Activated CD4-positive, alpha-beta T cell treated with anti-CD3 and anti-CD28 coated beads for 24 hours (primary cell): Measurements from ENCODE around the gene LMAN2L.
"Not testable (repeated sequence)": the region's sequence is repeated elsewhere in the genome, so short reads cannot be mapped to it uniquely, and the experiment has no call there.

ENCODE experiments used
- DNase-seq, 2 donors: peaks; one replicate each; pipeline ENCODE4 v3.0.0-alpha.2; 2020; ENCODE audit warnings: low read depth in 2 of 2

The LMAN2L gene

GRCh38 chr2:96687711-96688640 is 51.9 kb downstream of the LMAN2L start:
- DNase-seq: no peak

DNA sequence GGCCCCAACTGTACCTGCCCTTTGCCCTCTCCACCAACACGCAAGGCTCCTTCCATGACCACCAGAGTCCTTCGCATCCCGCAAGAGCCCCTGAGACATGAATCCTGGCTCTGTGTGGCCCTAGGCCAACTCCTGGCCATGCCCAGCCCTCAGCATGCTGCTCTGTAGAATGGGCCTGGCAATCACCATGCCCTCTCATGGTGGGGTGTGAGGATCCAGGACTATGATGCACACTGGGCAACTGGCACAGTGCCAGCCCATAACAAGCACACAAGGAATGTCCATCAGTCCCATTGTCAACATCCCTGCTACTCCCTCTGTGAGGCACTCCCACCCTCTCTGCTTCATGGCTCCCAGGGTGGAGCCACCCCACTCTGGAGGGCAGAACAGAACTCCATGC is 52.6 kb downstream of the LMAN2L start:
- DNase-seq: no peak

DNA sequence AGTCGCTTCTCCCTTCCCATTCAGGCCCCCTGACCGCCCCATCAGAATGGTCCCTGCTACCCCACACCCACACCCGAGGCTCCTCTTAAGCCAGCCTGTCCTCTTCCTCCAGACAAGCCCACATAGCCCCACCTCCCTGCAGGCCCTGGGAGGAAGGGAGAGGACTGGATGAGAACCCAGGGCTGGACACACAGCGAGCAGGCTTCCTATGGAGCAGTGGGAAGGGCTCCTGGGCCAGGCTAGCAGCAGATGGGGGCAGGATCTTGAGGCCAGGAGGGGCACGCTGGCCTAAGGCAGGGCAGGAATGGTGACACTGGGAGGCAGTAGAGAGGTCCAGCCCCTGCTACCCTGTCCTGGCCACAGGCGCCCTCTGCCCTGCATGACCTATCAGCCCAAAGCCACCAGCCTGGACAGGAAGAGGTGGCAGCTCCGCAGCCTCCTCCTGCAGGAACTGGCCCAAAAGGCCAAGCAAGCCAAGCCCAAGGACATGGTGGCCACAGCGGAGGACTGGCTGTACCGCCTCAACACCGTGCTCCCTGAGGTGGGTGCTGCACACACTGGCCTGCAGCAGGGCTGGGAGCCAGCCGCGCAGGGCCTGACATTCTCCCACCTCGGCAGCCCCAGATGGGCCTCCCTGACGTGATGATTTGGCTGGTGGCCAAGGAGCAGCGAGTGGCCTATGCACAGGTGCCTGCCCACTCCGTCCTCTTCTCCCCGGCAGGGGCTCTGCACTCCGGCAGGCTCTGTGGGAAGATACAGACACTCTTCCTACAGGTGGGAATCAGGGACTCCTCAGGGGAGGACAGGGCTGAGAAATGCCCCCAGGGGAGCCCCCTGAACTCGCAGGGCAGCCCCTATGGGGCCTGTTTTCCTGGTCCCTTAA is 54.0 kb downstream of the LMAN2L start:
- no peak for DNase-seq

GRCh38 chr2:96684883-96685576 is 54.8 kb downstream of the LMAN2L start:
- DNase-seq: no peak

DNA sequence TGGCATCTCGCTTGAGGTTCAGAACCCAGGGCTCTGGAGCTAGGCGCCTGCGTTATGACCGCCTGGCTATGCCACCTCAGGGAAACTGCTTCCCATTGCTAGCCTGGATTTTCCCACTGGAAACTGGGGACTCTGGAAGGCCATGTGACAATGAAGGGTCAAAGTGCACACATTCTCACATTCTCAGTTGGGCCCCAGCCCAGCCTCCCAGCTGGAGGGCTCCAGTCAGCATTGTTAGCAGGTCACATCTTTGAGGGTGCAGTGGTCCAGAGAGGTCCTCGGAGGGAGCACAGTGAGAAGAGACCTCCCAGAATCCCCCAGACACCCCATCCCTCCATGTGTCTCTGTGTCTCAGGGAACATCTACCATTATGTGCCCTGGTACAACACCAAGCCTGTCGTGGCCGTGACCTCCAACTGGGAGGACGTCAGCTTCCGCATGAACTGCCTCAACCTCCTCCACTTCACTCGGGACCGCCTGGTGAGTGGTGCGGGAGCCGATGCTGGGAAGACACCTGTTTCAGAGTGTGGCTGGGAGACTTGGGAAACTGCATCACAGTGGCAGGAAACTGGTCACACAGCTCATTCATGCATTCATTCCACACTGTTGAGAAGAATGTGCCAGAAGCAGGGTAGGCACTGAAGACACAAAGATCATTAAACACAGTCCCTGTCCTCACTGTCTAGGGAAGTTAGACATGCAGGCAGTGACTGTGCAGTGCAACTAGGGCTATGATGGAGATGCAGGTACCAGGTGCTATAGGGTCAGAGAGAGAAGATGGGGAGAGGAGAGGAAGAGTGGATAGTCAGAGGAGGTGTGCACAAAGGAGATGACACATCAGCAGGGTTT is 55.7 kb downstream of the LMAN2L start:
- DNase-seq: no peak

- DNase-seq: no peak
Measured at GRCh38 chr2:96683307-96683706, 56.6 kb downstream of the LMAN2L start.

- no peak for DNase-seq
Measured at GRCh38 chr2:96681540-96681939, 58.3 kb downstream of the LMAN2L start.

- no peak for DNase-seq
Measured at GRCh38 chr2:96680561-96681141, 59.2 kb downstream of the LMAN2L start.

- no peak for DNase-seq
Measured at GRCh38 chr2:96679848-96680247, 60.0 kb downstream of the LMAN2L start.

- DNase-seq: no peak
Measured at GRCh38 chr2:96669539-96670215, 70.2 kb downstream of the LMAN2L start.

- DNase-seq: no peak
Measured at GRCh38 chr2:96668771-96669170, 71.1 kb downstream of the LMAN2L start.

- not testable (repeated sequence) for DNase-seq
Measured at GRCh38 chr2:96665717-96666116, 74.1 kb downstream of the LMAN2L start.

DNA sequence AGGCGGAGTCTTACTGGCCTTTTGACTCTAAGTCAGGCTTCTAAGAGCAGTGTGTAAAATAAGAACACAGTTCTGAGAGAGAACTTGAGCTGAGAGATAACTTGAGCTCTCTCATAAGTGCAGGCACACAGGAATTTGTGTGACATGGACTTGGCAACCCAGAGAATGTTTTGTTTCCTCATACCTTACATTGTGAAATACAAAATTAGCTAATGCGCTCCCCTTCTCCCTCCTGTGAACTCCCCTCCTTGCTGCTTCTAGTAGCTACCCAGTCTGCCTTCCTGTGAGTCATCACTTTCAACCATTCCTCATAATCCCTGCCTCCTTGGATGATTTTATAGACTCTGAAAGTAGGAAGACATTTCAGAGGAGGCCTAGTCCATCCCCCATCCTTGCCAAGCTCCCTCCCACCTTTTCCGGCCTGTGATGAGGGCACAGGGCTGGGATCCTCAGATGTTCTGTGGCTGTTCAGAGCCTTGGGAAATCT is 74.7 kb downstream of the LMAN2L start:
- no peak for DNase-seq

DNA sequence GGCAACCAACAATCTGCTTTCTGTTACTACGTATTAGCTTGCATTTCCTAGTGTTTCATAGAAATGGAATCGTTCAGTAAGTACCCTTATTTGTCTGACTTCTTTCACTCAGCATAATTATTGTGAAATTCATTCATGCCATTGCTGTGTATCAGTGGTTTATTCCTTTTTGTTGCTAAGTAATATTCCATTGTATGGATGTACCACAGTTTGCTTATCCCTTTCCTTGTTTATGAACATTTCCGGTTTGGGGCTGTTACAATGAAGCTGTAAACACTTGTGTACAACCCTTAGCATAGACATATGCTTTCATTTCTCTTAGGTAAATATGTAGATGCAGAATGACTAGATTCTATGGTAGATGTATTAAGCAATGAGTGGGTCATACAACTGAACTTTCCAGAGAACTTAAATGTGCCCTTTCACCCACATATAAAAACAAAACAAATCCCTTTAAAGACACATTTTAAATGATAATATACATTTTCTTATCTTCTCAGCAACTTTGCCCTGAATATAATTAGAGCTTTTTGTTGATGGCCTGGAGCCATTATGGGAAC is 75.4 kb downstream of the LMAN2L start:
- DNase-seq: no peak

- no peak for DNase-seq
Measured at GRCh38 chr2:96663829-96664228, 76.0 kb downstream of the LMAN2L start.

DNA sequence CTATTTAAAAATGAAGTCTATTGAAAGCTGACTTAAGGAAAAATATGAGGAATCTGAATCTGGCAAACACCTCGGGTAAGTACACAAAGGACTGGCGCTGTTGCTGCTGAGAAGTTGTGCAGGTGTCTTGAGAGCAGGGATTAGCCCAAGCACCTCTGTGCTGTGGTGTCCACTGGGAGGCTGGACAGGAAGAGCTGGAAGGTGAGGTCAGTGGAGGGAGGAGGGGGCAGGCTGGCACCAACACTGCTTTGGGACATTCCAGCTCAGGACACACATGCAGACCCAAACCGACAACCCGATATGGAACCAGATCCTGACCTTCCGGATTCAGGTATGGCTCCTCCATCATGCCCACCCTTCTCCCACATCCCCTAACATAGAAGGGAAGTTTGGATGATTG is 76.7 kb downstream of the LMAN2L start:
- DNase-seq: no peak

DNA sequence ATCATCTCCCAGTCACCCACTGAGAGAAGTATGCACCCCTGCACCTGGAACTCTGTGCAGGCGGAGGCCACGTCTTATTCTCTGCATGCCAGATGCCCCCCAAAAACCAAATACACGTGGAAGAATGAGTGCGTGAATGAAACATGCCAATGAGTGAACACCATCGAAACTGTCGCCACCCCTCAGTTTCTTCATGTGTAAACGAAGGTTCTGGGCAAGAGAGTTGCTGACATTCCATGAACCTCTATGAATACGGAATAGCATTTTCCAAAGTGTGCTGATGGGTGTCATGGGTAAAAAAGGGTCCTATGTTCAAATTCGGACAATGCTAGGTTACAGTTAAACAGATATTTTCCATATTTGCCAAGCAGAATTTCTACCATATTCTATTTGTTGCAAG is 77.5 kb downstream of the LMAN2L start:
- DNase-seq: no peak

- no peak for DNase-seq
Measured at GRCh38 chr2:96661324-96661723, 78.5 kb downstream of the LMAN2L start.

GRCh38 chr2:96656540-96656939 is 83.3 kb downstream of the LMAN2L start:
- DNase-seq: no peak
